Measurements from ENCODE around the gene FIS1. TPM values are rescaled to one million over a fixed set of nuclear protein-coding genes. Genes with fewer than 3 reads are reported as not detected.
A peak's percentile ranks its signal among the peaks of the same experiment; 100 is the strongest.

FIS1 gene
- total and polyA plus RNA-seq, 3 experiments from 2014 or later = 137 to 206 (median 139) TPM

- Mint-ChIP-seq H3K27me3 (no peaks in the 10 kb centered on the region), H3K9me3 (no peaks in the 10 kb centered on the region), H3K4me3 (no peak overlapping the region), H3K4me1 (peaks cover 19 to 36% (median 29%) of the 10 kb centered on the region in 3 donors), H3K36me3 (peaks cover 0 to 58% (median 0%) of the 10 kb centered on the region in 3 donors), H3K27ac (peak overlapping the region in 2 of 8 donors; percentile 50 to 83)
- POLR2A ChIA-PET = no interaction called here
- CTCF ChIA-PET = no interaction called here
- DNase-seq = no peak
- Histone ChIP-seq H3K4me1 (ENCODE audit: insufficient read depth, low read length) (peaks cover 20% of the 10 kb centered on the region), H3K27me3 (ENCODE audit: insufficient read depth, low read length, poor library complexity, severe bottlenecking) (no peaks in the 10 kb centered on the region), H3K9me3 (ENCODE audit: low read length) (no peaks in the 10 kb centered on the region), H3K27ac (ENCODE audit: low read depth, low read length) (peak overlapping the region; percentile 47), H3K4me3 (ENCODE audit: low read length) (no peak overlapping the region), H3K36me3 (ENCODE audit: insufficient read depth, low read length) (peaks cover 20% of the 10 kb centered on the region)
These were observed 4.5 kb downstream of the FIS1 start for GRCh38 chr7:101240226-101241014.

GRCh38 chr7:101239951-101240220 lies 5.0 kb downstream of the FIS1 start:
- Mint-ChIP-seq H3K4me3 (no peak overlapping the region), H3K36me3 (peaks cover 0 to 58% (median 0%) of the 10 kb centered on the region in 3 donors), H3K27me3 (peaks cover 0 to 1% of the 10 kb centered on the region in 2 donors), H3K4me1 (peaks cover 15 to 31% (median 24%) of the 10 kb centered on the region in 3 donors), H3K9me3 (no peaks in the 10 kb centered on the region), H3K27ac (peak overlapping the region in 1 of 8 donors; percentile 50)
- H3K4me1 ChIP-seq (ENCODE audit: insufficient read depth, low read length) = peaks cover 16% of the 10 kb centered on the region
- POLR2A ChIA-PET = no interaction called here
- no peak overlapping the region for H3K4me3 ChIP-seq (ENCODE audit: low read length)
- DNase-seq = no peak
- CTCF ChIA-PET = no interaction called here
- peaks cover 20% of the 10 kb centered on the region for H3K36me3 ChIP-seq (ENCODE audit: insufficient read depth, low read length)
- H3K27ac ChIP-seq (ENCODE audit: low read depth, low read length) = peak overlapping the region; percentile 47
- H3K9me3 ChIP-seq (ENCODE audit: low read length) = no peaks in the 10 kb centered on the region
- H3K27me3 ChIP-seq (ENCODE audit: insufficient read depth, low read length, poor library complexity, severe bottlenecking) = no peaks in the 10 kb centered on the region

GRCh38 chr7:101239191-101239950 lies 5.5 kb downstream of the FIS1 start:
- Histone ChIP-seq H3K27me3 (ENCODE audit: insufficient read depth, low read length, poor library complexity, severe bottlenecking) (no peaks in the 10 kb centered on the region), H3K36me3 (ENCODE audit: insufficient read depth, low read length) (peaks cover 20% of the 10 kb centered on the region), H3K27ac (ENCODE audit: low read depth, low read length) (peak overlapping the region; percentile 47), H3K4me3 (ENCODE audit: low read length) (no peak overlapping the region), H3K9me3 (ENCODE audit: low read length) (no peaks in the 10 kb centered on the region), H3K4me1 (ENCODE audit: insufficient read depth, low read length) (peaks cover 16% of the 10 kb centered on the region)
- ChIA-PET CTCF (interaction anchor here (1.4 kb wide), 1 partner anchor 47 kb away, joined by 6 read pairs; no protein-coding TSS in a partner anchor), POLR2A (no interaction called here)
- H3K9me3 Mint-ChIP-seq = no peaks in the 10 kb centered on the region
- no peak overlapping the region for H3K4me3 Mint-ChIP-seq
- H3K27me3 Mint-ChIP-seq = peaks cover 0 to 1% of the 10 kb centered on the region in 2 donors
- no peak overlapping the region for H3K27ac Mint-ChIP-seq
- DNase-seq = no peak
- peaks cover 0 to 52% (median 0%) of the 10 kb centered on the region in 3 donors for H3K36me3 Mint-ChIP-seq
- H3K4me1 Mint-ChIP-seq = peaks cover 11 to 26% (median 19%) of the 10 kb centered on the region in 3 donors

GRCh38 chr7:101238226-101239182 lies 6.4 kb downstream of the FIS1 start:
- H3K4me1 ChIP-seq (ENCODE audit: insufficient read depth, low read length) = peaks cover 9% of the 10 kb centered on the region
- no peak overlapping the region for H3K4me3 ChIP-seq (ENCODE audit: low read length)
- no peak overlapping the region for H3K27ac Mint-ChIP-seq
- H3K9me3 ChIP-seq (ENCODE audit: low read length) = no peaks in the 10 kb centered on the region
- no peak overlapping the region for H3K27ac ChIP-seq (ENCODE audit: low read depth, low read length)
- no peaks in the 10 kb centered on the region for H3K9me3 Mint-ChIP-seq
- no peaks in the 10 kb centered on the region for H3K27me3 ChIP-seq (ENCODE audit: insufficient read depth, low read length, poor library complexity, severe bottlenecking)
- peaks cover 0 to 1% of the 10 kb centered on the region in 2 donors for H3K27me3 Mint-ChIP-seq
- H3K36me3 ChIP-seq (ENCODE audit: insufficient read depth, low read length) = peaks cover 20% of the 10 kb centered on the region
- H3K4me1 Mint-ChIP-seq = peaks cover 4 to 17% (median 12%) of the 10 kb centered on the region in 3 donors
- ChIA-PET CTCF (interaction anchor here (1.4 kb wide), 1 partner anchor 46 kb away, joined by 6 read pairs; no protein-coding TSS in a partner anchor), POLR2A (no interaction called here)
- no peak for DNase-seq
- no peak overlapping the region for H3K4me3 Mint-ChIP-seq
- H3K36me3 Mint-ChIP-seq = peaks cover 0 to 46% (median 0%) of the 10 kb centered on the region in 3 donors

- CTCF ChIA-PET = no interaction called here
- Histone ChIP-seq H3K4me3 (ENCODE audit: low read length) (no peak within 1 kb of the TSS), H3K9me3 (ENCODE audit: low read length) (no peaks in the 10 kb centered on the region), H3K27ac (ENCODE audit: low read depth, low read length) (no peak within 1 kb of the TSS), H3K4me1 (ENCODE audit: insufficient read depth, low read length) (no peaks in the 10 kb centered on the region), H3K36me3 (ENCODE audit: insufficient read depth, low read length) (peaks cover 20% of the 10 kb centered on the region), H3K27me3 (ENCODE audit: insufficient read depth, low read length, poor library complexity, severe bottlenecking) (no peaks in the 10 kb centered on the region)
- Mint-ChIP-seq H3K27ac (no peak within 1 kb of the TSS), H3K4me1 (peaks cover 2 to 8% (median 5%) of the 10 kb centered on the region in 3 donors), H3K27me3 (peaks cover 0 to 1% of the 10 kb centered on the region in 2 donors), H3K4me3 (no peak within 1 kb of the TSS), H3K36me3 (peaks cover 0 to 43% (median 0%) of the 10 kb centered on the region in 3 donors), H3K9me3 (no peaks in the 10 kb centered on the region)
- POLR2A ChIA-PET = interaction anchor here (0.9 kb wide), 1 partner anchor 20 kb away, joined by 3 read pairs; the partner anchor contains the start of genes PLOD3 and ZNHIT1
- DNase-seq = no peak
These were observed 7.4 kb downstream of the FIS1 start, which contains the start of gene CLDN15 for GRCh38 chr7:101237206-101238067. CLDN15 (minus strand) TSS chr7:101237802; CDS start chr7:101237581, 221 bp downstream.

- H3K9me3 ChIP-seq (ENCODE audit: low read length) = no peaks in the 10 kb centered on the region
- H3K4me1 ChIP-seq (ENCODE audit: insufficient read depth, low read length) = no peaks in the 10 kb centered on the region
- H3K4me1 Mint-ChIP-seq = peaks cover 0 to 4% (median 0%) of the 10 kb centered on the region in 3 donors
- no peak for DNase-seq
- no peak overlapping the region for H3K4me3 Mint-ChIP-seq
- H3K27ac ChIP-seq (ENCODE audit: low read depth, low read length) = no peak overlapping the region
- CTCF ChIA-PET = interaction anchor here (2.0 to 2.6 kb wide), 2 partner anchors 7 to 46 kb away, joined by 6 to 18 read pairs; no protein-coding TSS in a partner anchor
- no peaks in the 10 kb centered on the region for H3K27me3 ChIP-seq (ENCODE audit: insufficient read depth, low read length, poor library complexity, severe bottlenecking)
- H3K4me3 ChIP-seq (ENCODE audit: low read length) = no peak overlapping the region
- H3K9me3 Mint-ChIP-seq = no peaks in the 10 kb centered on the region
- peaks cover 20% of the 10 kb centered on the region for H3K36me3 ChIP-seq (ENCODE audit: insufficient read depth, low read length)
- H3K27ac Mint-ChIP-seq = no peak overlapping the region
- H3K36me3 Mint-ChIP-seq = peaks cover 0 to 47% (median 0%) of the 10 kb centered on the region in 3 donors
- POLR2A ChIA-PET = interaction anchor here (0.9 kb wide), 1 partner anchor 19 kb away, joined by 3 read pairs; the partner anchor contains the start of genes PLOD3 and ZNHIT1
- peaks cover 0 to 1% of the 10 kb centered on the region in 2 donors for H3K27me3 Mint-ChIP-seq
These were observed 8.5 kb downstream of the FIS1 start for GRCh38 chr7:101236292-101236835.
